ENCODE results near the gene ALKBH5.

ALKBH5 gene

GRCh38 chr17:18158022-18158600, 25.5 kb upstream of the ALKBH5 start:
- peak in 1 of 2 experiments; percentile 87 for DNase-seq

GRCh38 chr17:18159551-18160120, 24.0 kb upstream of the ALKBH5 start:
- DNase-seq = no peak

- no peak for DNase-seq
These were observed 23.3 kb upstream of the ALKBH5 start for GRCh38 chr17:18160128-18160856.

GRCh38 chr17:18161207-18162145, 22.2 kb upstream of the ALKBH5 start:
- DNase-seq = no peak

- no peak for DNase-seq
These were observed 20.1 kb upstream of the ALKBH5 start for GRCh38 chr17:18163547-18163946.

- DNase-seq = no peak
These were observed 16.7 kb upstream of the ALKBH5 start for GRCh38 chr17:18166894-18167293.

GRCh38 chr17:18167421-18167820, 16.2 kb upstream of the ALKBH5 start:
- DNase-seq = no peak

- DNase-seq = no peak
These were observed 10.9 kb upstream of the ALKBH5 start for GRCh38 chr17:18172531-18173278.

- no peak for DNase-seq
These were observed 9.9 kb upstream of the ALKBH5 start for GRCh38 chr17:18173740-18174139.

GRCh38 chr17:18176176-18176575, 7.5 kb upstream of the ALKBH5 start:
- no peak for DNase-seq

- no peak for DNase-seq
These were observed 6.5 kb upstream of the ALKBH5 start for GRCh38 chr17:18177133-18177532.

GRCh38 chr17:18177722-18178121, 5.9 kb upstream of the ALKBH5 start:
- no peak for DNase-seq

- DNase-seq = no peak
These were observed 4.4 kb upstream of the ALKBH5 start for GRCh38 chr17:18179196-18179595.

- no peak for DNase-seq
These were observed 3.8 kb upstream of the ALKBH5 start for GRCh38 chr17:18179804-18180203.

GRCh38 chr17:18181358-18181757, 2.3 kb upstream of the ALKBH5 start:
- no peak for DNase-seq

GRCh38 chr17:18182110-18182977, 1.3 kb upstream of the ALKBH5 start:
- DNase-seq = peak in 1 of 2 experiments; percentile 44

- DNase-seq = peak in 1 of 2 experiments; percentile 84
These were observed 672 bp upstream of the ALKBH5 start for GRCh38 chr17:18182978-18183333.

- DNase-seq = peak in 1 of 2 experiments; percentile 36
These were observed 759 bp downstream of the ALKBH5 start for GRCh38 chr17:18184143-18185031.

GRCh38 chr17:18185391-18185790, 1.8 kb downstream of the ALKBH5 start:
- no peak for DNase-seq

- DNase-seq = no peak
These were observed 2.4 kb downstream of the ALKBH5 start for GRCh38 chr17:18185832-18186626.
